Cardiac fibroblast (primary cell): ENCODE measurements around the gene C5.

ENCODE experiments used
- DNase-seq, 2 donors: peaks; one replicate each; pipeline versions ENCODE4 v3.0.0 to v3.0.0-alpha.2; 2010; ENCODE audit warnings: low read depth in 2 of 2
- H3K4me3 ChIP-seq, 2 donors: replicated peaks in 1 of 2; 1 replicate in 1 of 2; 2 replicates in 1 of 2; pipeline ENCODE4 v1.5.1; 2011; ENCODE audit warnings: low read depth in 2 of 2, low read length in 2 of 2, mild to moderate bottlenecking in 2 of 2, moderate library complexity in 1 of 2
- TF ChIP-seq, protein P1 (sequence below): IDR thresholded peaks from one replicate; pipeline ENCODE4 v1.5.1; 2011; ENCODE audit warnings: low read depth, mild to moderate bottlenecking, low read length, inconsistent platforms

Gene C5

GRCh38 chr9:120940573-120940972 lies 109.5 kb downstream of the C5 start:
- no peak overlapping the region for H3K4me3 ChIP-seq
- DNase-seq = no peak
- TF ChIP-seq, protein P1, sequence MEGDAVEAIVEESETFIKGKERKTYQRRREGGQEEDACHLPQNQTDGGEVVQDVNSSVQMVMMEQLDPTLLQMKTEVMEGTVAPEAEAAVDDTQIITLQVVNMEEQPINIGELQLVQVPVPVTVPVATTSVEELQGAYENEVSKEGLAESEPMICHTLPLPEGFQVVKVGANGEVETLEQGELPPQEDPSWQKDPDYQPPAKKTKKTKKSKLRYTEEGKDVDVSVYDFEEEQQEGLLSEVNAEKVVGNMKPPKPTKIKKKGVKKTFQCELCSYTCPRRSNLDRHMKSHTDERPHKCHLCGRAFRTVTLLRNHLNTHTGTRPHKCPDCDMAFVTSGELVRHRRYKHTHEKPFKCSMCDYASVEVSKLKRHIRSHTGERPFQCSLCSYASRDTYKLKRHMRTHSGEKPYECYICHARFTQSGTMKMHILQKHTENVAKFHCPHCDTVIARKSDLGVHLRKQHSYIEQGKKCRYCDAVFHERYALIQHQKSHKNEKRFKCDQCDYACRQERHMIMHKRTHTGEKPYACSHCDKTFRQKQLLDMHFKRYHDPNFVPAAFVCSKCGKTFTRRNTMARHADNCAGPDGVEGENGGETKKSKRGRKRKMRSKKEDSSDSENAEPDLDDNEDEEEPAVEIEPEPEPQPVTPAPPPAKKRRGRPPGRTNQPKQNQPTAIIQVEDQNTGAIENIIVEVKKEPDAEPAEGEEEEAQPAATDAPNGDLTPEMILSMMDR = no peak

DNA sequence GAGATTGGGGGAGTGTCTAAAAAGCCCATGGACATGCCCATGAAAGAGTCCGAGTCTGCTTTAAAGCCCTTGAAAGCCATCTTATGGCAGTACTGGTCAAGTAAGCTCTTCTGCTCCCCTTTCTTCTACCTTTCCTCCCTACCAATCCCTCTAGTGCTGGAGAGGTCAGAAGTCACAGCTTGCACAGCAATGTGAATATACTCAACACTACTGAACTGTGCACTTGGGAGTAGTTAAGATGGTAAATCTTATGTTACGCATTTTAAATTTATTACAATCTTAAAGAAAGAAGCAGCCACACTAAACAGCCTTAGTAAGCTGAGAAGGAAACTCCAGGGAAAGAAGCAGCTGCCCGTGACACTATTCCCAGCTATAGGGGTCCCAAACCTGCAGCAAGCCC lies 111.2 kb downstream of the C5 start:
- DNase-seq = no peak
- TF ChIP-seq, protein P1 = no peak
- no peak overlapping the region for H3K4me3 ChIP-seq

- H3K4me3 ChIP-seq = no peak overlapping the region
- peak; percentile 21 to 80 for DNase-seq
- TF ChIP-seq, protein P1 = no peak
Measured at GRCh38 chr9:120937596-120937995, 112.5 kb downstream of the C5 start.

DNA sequence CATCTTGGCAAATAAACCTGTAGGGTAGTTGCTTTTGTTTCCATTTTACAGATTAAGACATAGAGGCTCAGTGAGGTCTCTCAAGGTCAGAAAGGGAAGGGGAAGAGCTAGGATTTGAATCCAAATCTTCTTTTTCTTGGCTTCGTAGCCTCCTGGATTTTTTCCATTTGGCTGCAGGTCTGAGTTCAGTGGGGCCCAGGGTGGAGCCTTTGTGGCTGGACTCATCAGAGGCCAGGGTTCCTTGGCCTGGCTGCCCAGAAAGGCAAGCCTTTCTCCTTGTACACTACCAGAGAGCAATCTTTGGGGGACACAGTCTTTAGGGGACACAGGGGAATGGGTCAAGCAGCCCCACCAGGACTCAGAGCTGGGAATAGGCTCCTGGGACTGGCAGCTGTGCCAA lies 112.9 kb downstream of the C5 start:
- no peak overlapping the region for H3K4me3 ChIP-seq
- DNase-seq = peak in 1 of 2 donors; percentile 74
- TF ChIP-seq, protein P1 = no peak

- TF ChIP-seq, protein P1 = no peak
- H3K4me3 ChIP-seq = no peak overlapping the region
- DNase-seq = no peak
Measured at GRCh38 chr9:120936764-120937122, 113.3 kb downstream of the C5 start.

DNA sequence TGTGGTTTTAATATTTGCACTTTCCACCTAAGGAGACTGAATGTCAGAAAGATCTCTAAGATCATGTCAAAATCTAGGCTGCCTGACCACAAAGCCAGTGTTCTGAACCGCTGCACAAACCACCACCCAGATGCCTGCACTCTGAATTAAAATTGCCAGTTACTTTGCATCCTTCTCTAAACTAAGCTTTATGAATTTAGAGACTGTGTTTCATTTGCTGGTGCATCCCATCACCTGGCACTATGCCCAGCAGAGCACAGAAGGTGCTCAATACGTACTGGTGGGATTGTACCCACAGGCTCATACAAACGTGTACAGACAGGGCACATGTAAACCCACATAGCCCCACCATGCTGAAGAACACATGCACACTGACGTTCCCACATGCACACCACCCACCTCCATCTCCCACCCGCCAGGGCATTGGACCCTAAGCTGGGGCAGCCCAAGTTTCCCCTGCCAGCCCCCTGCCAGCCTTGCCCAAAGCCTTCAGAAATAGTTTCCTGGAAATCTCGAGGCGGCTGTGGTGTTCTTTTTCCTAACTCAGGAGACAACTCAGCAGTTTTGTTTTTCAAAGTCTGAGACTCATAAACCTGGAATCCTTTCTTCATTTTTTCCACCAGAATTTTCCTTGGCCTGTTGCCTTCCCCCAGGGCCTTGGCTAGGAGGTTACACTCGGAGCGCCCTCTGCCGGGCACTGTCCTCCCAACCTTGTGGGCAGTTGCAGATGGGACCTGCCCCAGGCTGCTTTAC lies 113.9 kb downstream of the C5 start:
- peak overlapping the region; percentile 14 to 49 for H3K4me3 ChIP-seq
- DNase-seq = peak; percentile 97 to 98
- TF ChIP-seq, protein P1 = peak; percentile 95

- peak overlapping the region in 1 of 2 donors; percentile 15 for H3K4me3 ChIP-seq
- peak; percentile 97 to 98 for DNase-seq
Measured at GRCh38 chr9:120935383-120935857, 114.7 kb downstream of the C5 start.

More at GRCh38 chr9:120935383-120935857, 114.7 kb downstream of the C5 start:
- TF ChIP-seq, protein P1 = no peak
